HG03442 (cell line): ENCODE measurements around the gene PSME4.
"Not testable (repeated sequence)": the region's sequence is repeated elsewhere in the genome, so short reads cannot be mapped to it uniquely, and the experiment has no call there.

Source experiments
- ATAC-seq: cut with Tn5 transposase; IDR thresholded peaks from one replicate; pipeline ENCODE4 v1.9.1; 2021; ENCODE audit warnings: mild to moderate bottlenecking, moderate library complexity; ENCODE audit not compliant: unreplicated experiment

Gene PSME4

DNA sequence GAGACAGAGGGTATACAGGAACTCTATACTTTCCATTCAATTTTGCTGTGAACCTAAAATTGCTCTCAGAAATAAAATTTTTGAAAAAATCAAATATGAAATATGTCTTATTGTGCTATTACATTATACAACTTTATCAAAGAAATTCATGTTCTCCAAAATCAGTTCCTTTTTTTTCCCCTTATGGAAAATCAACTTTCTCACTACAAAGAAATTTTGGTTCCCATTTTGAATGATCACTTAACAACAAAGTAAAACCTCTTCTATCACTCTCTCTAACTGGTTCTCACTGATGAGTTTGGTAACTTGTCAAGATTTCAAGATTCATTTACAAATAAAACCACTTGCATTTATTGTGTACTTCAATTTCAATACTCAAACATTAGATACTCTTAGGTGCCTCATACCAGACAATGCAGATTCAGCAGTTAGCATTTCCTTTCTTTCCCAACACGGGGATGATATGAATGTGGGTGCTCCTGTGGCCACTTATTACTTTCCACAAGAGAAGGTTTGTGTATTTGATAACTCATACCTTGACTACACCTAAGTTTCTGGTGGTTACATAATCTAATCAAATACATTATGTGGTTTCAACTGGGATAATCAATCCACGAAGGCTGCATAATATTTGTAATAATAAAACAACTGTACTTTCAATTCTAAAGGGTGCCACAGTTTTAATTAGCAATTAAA is 6.4 kb downstream of the PSME4 start:
- no peak for ATAC-seq

DNA sequence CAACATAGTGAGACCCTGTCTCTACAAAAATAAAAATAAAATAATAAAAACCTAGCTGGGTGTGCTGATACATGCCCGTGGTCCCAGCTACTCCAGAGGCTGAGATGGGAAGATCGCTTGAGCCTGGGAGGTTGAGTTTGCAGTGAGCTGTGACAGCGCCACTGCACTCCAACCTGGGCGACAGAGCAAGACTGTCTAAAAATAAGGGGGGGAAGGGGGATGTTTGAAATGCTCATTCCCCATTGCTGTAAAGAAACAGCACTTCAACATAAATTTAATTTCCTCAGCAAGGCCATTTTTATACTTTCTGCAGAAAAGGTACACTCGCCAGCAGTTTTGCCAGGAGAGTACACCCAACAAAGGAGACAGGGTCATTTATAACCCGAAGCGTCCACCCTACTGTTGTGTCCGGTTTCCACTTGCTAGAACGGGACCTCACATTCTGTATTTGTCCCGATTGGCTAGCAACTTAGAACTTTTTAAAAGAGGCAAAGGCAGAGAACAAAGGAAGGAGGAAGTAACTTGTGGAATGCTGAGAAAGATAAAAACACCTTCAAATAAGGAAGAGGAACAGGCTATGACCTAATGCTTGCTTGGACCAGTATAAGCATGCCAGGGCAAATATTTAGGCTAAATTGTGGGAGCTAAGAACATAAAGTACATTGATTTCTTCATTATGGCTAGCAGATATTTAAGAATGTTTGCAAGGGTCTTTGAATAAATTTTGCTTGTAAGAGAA is 9.1 kb downstream of the PSME4 start:
- ATAC-seq: not testable (repeated sequence)

DNA sequence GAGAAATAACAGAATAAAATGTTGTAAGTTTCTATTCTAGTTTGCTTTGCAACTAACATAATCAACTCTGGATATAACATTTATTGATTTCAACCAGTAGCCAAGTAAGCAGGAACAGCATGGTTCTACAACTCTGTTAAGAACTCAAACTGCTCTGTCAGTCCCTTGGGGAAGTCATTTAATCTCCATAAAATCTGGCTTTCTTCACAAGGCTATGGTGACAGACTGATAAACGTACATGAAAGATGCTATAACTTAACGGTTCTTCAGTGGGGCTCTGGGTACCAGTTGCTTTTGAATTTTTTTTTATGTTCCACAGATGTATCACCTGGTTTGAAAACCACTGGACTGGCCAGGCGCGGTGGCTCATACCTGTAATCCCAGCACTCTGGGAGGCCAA is 10.3 kb downstream of the PSME4 start:
- ATAC-seq: no peak

DNA sequence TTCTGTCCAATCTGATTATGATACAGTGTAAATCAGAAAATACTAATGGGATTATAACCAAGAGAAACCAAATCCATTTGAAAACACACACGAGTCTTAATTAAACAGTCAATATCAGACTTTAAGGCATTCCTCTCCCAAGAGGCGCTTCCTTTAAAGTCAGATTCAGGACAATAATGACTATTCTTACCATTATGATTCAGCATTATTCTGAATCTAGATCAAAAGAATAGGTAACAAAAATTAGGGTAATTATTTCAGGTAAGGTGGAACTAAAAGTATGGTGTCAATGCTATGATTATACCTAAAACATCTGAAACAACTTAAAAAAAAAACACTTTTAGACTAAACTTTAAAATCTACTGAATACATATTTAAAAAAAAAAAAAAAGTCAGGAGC is 12.3 kb downstream of the PSME4 start:
- ATAC-seq: no peak

DNA sequence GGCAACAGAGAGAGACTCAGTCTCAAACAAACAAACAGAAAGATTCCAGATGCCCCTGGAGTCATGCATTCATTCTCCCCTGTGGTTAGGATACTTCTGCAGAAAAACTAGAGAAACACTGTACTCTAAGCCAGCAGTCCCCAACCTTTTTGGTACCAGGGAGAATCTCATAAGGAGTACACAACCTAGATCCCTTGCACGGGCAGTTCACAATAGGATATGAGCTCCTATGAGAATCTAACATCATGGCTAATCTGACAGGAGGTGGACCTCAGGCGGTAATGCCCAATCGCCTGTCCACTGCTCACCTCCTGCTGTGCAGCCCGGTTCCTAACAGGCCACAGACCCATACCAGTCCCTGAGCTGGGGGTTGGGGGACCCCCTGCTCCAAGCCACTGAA is 18.3 kb downstream of the PSME4 start:
- no peak for ATAC-seq

DNA sequence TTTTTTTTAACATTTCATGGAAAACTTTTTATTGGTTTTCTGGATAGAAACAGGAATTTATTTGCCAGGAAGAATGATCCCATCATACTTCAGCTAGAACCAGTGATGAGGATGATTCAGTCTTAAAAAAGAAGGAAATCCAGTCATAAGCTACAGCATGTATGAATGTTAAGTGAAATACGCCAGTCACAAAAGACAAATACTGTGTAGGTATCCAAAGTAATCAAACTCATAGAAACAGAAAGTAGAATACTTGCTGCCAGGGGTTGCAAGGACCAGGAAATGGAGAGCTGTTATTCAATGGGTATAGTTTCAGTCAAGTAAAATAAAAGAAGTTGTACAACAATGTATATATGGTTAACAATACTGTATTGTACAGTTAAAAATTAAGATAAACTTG is 21.3 kb downstream of the PSME4 start:
- ATAC-seq: no peak

DNA sequence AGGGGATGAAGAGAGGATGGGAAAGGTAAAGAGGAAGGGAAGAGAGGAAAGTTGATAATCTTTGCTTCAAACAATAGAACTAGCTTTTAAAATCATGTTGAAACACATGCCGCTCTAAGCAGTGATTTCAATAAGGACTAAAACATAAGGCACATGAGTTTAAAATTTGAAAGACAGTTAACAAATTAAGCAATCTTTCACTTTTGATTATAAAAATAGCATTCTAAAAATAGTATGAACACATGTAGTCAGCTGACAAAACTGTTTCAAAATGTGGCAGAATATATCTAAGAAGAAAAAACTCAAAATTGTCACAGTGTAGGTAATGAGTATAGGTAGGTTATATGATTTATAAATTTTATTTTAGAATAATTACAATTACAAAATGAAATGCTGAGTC is 25.3 kb downstream of the PSME4 start:
- ATAC-seq: no peak

DNA sequence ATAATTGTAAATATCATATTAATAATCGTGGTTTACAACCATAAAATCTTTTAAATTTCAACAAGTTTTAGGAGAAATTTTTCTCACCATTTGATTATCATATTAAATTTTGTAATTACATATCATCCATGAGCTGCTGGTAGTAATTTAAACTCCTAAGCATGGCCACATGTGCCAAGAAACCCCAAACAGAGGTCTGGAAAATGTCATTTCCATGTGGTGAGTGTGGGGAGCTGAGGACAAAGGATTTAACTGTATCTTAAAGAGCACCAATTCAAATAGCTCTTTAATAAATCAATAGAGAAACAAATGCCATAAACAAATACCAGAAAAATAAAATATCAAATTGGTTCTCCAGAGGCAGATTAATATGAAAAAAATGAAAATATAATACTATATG is 26.3 kb downstream of the PSME4 start:
- no peak for ATAC-seq

DNA sequence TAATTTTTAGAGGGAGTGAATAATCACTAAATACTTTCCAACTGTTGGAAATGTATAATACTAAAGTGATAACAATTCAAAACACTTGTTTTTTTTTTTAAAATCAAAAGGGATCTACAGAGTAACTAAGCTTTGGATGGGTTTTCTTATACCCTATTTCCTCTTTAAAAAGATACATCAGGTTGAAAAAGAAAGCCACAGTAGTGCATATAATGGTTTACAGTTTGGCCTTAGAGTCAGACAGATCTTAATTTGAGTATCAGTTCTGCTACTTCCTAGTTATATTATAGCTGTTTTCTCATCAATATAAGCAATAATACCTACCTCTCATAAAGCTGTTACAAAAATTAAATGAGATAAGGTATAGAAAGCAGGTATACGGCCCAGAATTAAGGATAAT is 28.5 kb downstream of the PSME4 start:
- no peak for ATAC-seq

DNA sequence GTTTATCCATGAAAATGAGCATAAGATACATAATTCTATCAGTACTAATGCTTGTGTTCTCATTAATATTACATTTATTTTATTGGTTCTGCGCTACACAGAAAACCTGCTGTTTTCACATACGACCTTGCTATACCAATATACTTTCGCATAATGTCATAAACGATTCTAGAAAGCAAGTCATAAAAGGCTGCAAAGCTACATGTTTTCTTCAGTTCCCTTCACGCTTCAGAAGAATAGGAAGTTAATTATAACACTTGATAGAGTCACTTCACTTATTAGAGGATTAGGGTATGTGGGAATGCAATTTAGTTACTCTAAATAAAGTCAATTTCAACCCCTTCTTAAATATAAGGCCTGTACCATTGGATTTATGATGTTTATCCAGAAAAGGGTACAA is 29.0 kb downstream of the PSME4 start:
- peak; percentile 65 for ATAC-seq

DNA sequence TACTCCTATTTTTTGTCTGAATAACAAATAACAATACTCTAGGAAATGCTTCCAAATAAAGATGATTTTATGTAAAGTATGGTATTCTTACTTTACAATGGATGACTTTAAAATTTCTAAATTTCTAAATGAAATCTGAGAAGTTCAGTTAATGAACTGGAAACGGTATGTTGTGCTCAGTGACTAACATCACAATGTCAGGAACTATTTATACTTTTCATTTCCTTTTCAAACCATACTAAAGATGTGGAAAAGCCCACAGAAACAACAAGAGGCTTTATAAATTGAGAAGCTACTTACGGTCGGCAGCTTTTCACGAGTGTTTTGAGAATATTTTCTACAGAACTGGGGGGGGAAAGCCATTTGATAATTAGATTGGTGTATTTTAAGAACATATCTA is 31.1 kb downstream of the PSME4 start:
- ATAC-seq: no peak

DNA sequence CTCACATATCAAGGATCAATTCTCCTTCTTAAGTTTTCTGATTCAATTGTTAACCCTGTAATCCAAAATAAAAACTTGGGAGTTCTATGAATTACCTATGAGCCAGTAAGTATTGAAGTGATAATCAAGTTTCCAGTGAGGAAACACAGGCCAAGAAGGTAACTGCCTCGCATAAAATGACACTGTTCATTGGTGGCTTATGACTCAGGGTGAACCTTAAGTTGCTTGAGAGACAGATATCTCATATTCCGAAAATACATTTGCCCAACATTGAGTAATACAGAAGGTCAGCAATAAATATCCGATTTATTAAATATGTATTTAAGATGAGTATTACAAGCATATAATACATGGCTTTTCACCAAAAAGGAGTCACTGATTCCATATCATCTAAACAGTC is 31.9 kb downstream of the PSME4 start:
- no peak for ATAC-seq

DNA sequence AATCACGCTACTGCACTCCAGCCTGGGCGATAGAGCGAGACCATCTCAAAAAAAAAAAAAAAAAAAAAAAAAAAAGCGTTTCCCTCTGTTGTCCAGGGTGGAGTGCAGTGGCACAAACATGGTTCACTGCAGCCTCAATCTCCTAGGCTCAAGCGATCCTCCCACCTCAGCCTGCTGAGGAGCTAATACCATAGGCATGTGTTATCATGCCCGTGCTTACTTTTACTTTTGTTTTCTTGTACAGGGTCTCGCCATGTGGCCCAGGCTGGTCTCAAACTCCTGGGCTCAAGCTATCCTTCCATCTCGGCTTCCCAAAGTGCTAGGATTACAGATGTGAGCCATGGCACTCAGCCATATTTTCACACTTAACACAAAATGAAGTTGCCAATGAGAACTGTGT is 37.5 kb downstream of the PSME4 start:
- no peak for ATAC-seq

DNA sequence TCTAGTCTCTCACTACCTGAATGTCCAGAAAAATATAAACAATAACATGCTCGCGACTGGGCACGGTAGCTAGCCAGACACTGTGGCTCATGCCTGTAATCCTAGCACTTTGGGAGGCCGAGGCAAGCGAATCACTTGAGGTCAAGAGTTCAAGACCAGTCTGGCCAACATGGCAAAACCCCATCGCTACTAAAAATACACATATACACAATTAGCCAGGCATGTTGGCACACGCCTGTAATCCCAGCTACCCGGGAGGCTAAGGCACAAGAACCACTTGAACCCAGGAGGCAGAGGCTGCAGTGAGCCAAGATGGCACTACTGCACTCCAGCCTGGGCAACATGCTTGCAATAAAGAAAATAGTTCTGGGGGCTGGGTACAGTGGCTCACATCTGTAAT is 44.5 kb downstream of the PSME4 start:
- ATAC-seq: not testable (repeated sequence)

DNA sequence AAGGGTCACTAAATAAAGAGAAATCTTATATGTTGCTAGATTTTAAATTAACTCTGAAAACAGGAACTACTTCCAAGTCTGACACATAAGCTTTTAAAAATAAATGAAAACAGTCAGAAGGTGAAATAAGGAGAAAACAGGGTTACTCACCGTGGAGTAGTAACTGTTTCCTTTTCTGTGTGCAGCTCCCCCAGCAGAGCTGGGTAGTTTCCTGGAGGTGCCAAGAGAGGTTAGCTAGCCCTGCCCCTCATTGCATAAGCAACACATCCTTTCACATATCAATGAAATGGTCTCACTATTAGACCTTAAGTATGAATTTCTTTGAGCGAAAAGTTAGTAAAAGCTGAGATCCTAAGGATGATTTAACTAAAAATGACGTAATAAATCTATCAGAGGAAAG is 57.1 kb downstream of the PSME4 start:
- peak; percentile 96 for ATAC-seq

DNA sequence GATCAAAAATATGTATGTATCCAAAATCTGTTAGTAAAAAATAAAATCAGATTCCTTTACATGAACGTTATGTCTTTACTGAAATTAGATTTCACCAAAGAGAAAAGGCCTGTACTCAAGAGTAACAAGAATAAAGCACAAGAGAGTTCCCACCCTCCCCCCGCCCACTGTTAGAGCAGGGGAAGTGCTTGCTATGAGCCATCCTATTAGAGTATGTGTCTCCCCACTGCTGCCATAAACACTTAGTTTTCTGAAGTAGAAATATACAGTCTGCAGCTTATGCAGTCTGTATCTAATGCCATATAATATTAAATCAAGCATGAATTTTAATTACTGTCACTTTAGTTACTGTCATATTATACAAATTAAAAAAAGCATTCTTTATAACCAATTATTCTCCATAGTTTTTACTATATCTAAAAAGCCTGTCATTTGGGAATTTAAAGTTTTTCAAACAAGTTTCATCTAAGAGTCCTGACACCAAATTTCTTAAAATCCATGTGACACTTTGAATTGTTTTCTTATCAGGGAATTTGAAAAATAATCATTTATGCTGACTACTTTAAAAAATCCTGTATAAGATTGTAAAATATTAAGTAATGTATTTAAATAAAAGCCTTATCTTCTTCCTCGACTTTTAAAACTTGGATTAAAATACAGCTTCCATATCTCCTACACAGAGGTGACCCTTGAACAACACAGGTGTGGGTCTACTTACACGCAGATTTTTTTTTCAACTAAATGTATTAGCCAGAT is 59.2 kb downstream of the PSME4 start:
- ATAC-seq: no peak

DNA sequence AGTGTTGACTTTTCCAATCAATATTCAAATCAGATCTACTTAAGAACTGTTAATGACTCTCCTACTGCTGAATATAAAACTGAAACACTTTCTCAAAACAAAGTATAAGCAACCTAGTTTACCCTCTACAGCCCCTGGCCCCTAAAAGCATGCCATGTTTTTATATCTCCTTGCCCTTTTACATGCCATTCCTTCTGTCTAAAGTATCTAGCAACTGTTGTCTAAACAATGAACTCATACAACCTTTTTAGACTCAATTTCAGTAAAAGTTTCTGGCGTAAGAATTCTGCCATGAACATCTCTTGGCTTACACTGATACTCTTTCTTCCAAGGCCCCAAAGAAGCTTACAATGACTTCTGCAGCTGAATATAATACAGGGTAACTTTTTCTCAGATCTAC is 63.2 kb downstream of the PSME4 start:
- ATAC-seq: no peak

DNA sequence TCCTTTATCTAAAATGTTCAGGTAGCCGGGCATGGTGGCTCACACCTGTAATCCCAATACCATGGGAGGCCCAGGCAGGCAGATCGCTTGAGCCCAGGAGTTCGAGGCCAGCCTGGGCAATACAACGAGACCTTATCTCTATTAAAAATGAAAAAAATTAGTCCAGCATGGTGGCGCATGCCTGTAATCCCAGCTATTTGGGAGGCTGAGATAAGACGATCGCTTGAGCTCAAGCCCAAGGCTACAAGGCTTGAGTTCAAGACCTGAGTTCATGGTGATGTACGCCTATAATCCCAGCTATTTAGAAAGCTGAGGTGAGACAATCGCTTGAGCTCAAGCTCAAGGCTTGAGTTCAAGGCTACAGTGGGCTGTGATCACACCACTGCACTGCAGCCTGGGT is 65.4 kb downstream of the PSME4 start:
- no peak for ATAC-seq

DNA sequence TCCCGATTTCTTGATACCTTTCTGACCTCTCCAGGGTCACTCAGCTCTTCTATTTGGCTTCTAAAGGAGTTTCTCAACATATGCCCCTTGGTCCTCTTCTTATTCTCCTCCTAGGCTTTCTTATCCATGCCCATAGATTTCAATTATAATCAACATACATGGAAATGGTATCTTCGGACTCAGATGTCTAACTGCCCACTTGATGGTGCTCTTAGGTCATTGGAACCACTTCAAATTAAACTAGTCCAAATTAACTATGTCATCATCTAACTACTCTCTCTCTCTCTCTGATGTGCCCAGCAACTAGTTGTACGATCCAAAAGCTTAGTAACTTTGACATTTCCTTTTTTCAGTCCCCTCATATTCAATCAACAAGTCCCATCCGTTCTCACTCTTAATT is 67.8 kb downstream of the PSME4 start:
- no peak for ATAC-seq

DNA sequence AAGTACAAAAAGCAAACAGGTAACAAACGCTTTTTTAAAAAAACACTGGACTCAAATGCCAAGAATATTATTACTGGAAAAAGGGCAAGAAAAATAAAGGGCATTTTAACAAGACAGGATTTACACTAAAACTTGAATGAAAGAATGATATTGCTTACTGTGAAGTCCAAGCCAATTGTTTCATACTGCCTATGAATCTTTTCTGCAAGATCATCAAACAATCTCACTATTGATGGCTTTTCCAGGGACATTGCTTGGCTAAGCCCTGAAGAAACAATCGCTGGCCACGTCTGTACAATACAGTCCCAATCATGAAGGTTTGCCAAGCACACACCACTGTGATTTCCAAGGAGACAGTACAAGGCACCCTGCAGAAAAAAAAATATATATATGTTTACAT is 69.6 kb downstream of the PSME4 start:
- no peak for ATAC-seq

DNA sequence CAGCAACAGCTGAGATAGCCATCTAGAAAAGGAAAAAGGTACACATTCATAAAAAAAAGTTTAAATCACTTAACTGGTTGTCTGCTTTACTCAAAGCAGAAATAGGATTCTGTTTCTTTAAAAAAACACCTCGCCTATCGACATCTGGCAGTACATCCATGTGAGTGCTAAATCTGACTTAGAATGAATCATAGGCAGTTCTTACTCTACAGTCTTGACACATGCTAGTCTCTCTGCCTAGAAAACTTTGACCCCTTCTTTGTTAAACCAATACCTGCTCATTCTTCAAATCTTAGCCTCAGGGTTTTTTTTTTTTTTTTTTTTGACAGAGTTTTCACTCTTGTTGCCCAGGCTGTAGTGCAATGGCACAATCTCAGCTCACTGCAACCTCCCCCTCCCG is 73.9 kb downstream of the PSME4 start:
- no peak for ATAC-seq
